Spleen (tissue), 7 donors: Measurements from ENCODE around the gene TWF1.

Experiments used
- CTCF ChIP-seq, 11 experiments: fragments of 200-600 bp in 7 of 11; fragments of 450-650 bp in 4 of 11; sonication (generic) in 4 of 11; IDR thresholded peaks in 8 of 11; conservative IDR thresholded peaks in 3 of 11; 1 replicate in 7 of 11; 2 replicates in 4 of 11; pipeline versions ENCODE4 v1.4.0 to v1.8.0; 2016 to 2021; ENCODE audit warnings: antibody characterized with exemption in 11 of 11, inconsistent platforms in 4 of 11, mild to moderate bottlenecking in 1 of 11
- POLR2A ChIP-seq, 3 donors: fragments of 450-650 bp; IDR thresholded peaks; one replicate each; pipeline ENCODE4 v1.5.1; 2017; ENCODE audit warnings: antibody characterized with exemption in 3 of 3, mild to moderate bottlenecking in 1 of 3
- POLR2AphosphoS5 ChIP-seq, 3 donors: sonication (generic); formaldehyde crosslinking; IDR thresholded peaks; one replicate each; pipeline ENCODE4 v1.5.1; 2017; ENCODE audit warnings: antibody characterized with exemption in 3 of 3
- donor health status: DM: no; HTN: no; CAD: no; lungs with moderate emphysema.
- donor health status: DM: no; HTN: no; CAD: no.
- donor health status: DM: no; HTN: no; CAD: no.

GRCh38 chr12:43840338-43840737 lies 34.2 kb upstream of the TWF1 start:
- TF ChIP-seq CTCF (IDR thresholded peaks at IDR 0.05 in 8 of 11, conservative IDR thresholded peaks at IDR 0.05 in 3 of 11) (no peak), POLR2AphosphoS5 (IDR thresholded peaks at IDR 0.05) (no peak), POLR2A (IDR thresholded peaks at IDR 0.05) (no peak)
